ENCODE measurements around the gene LAIR2. TPM values are rescaled to one million over a fixed set of nuclear protein-coding genes. Genes with fewer than 3 reads are reported as not detected.

Gene LAIR2
- total and polyA plus RNA-seq, 2 of the 13 experiments (the other 11 are each of a cell fraction or from before 2014, with no cell fraction given) = 1.3 to 1.9 TPM

DNA sequence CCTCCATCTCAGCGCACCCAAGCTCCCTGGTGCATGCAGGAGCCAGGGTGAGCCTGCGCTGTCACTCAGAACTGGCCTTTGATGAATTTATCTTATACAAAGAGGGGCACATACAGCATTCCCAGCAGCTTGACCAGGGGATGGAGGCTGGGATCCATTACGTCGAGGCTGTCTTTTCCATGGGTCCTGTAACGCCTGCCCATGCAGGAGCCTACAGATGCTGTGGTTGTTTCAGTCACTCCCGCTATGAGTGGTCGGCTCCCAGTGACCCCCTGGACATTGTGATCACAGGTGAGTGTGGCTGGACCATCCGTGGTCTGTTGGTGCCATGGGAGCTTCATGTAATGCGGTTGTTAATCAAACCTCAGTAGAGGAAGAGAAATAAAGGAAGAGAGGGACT, 33.0 kb downstream of the LAIR2 start:
- in situ Hi-C loops (cut with HindIII; ENCODE audit: extremely low pct_ligation_motif_present, low pct_unique_long_range_greater_than_20kb) (no loop called here), intact Hi-C loops (cut with micrococcal nuclease; ENCODE audit: unreplicated experiment) (no loop called here)
- Histone ChIP-seq H3K36me3 (replicated peaks in 1 of 2; ENCODE audit: control insufficient read depth in 1 of 2, insufficient read depth in 2 of 2, low read length in 2 of 2) (no peaks in the 10 kb centered on the region), H3K4me3 (replicated peaks in 1 of 3; ENCODE audit: insufficient read depth in 1 of 3, low read depth in 2 of 3, low read length in 3 of 3) (no peak overlapping the region), H2AFZ (ENCODE audit: low read length) (no peak overlapping the region), H3K9me3 (ENCODE audit: low read length) (no peaks in the 10 kb centered on the region), H3K4me2 (ENCODE audit: low read depth, low read length) (no peak overlapping the region), H3K79me2 (ENCODE audit: insufficient read depth, low read length) (no peaks in the 10 kb centered on the region), H3K27ac (ENCODE audit: extremely low read length, insufficient read depth, low read length) (no peak overlapping the region), H3K27me3 (ENCODE audit: control insufficient read depth in 1 of 2, insufficient read depth in 2 of 2, low read length in 2 of 2) (peaks cover 0 to 16% of the 10 kb centered on the region in 2 experiments; a peak in 3 of 5 replicates), H3K4me1 (ENCODE audit: insufficient read depth, low read length) (no peaks in the 10 kb centered on the region), H4K20me1 (ENCODE audit: insufficient read depth, low read length) (no peaks in the 10 kb centered on the region), H3K9ac (ENCODE audit: insufficient read depth, low read depth, low read length) (no peak overlapping the region)
- 32% methylated on average over 9 of the region's 9 CpGs for WGBS (ENCODE audit: low lambda C conversion rate)
- no peak for DNase-seq (ENCODE audit: low spot score)
- no peak for FAIRE-seq
- ChIA-PET POLR2A (no interaction called here), CTCF (ENCODE audit: low intra/inter-chr PET ratio, low total read pairs) (no interaction called here)
- no peak for ATAC-seq
- TF ChIP-seq GLI4 (CRISPR knock-in tag; IDR thresholded peaks at IDR 0.05; ENCODE audit: borderline replicate concordance) = no peak
- TF ChIP-seq HNF4G (IDR thresholded peaks at IDR 0.05; ENCODE audit: borderline replicate concordance, low read depth, low read length) = no peak
- no peak for TF ChIP-seq HNF4G (CRISPR knock-in tag; IDR thresholded peaks at IDR 0.05; ENCODE audit: borderline replicate concordance, low read depth)
- TF ChIP-seq DMAP1 (CRISPR knock-in tag; IDR thresholded peaks at IDR 0.05) = no peak
- TF ChIP-seq, protein P1, sequence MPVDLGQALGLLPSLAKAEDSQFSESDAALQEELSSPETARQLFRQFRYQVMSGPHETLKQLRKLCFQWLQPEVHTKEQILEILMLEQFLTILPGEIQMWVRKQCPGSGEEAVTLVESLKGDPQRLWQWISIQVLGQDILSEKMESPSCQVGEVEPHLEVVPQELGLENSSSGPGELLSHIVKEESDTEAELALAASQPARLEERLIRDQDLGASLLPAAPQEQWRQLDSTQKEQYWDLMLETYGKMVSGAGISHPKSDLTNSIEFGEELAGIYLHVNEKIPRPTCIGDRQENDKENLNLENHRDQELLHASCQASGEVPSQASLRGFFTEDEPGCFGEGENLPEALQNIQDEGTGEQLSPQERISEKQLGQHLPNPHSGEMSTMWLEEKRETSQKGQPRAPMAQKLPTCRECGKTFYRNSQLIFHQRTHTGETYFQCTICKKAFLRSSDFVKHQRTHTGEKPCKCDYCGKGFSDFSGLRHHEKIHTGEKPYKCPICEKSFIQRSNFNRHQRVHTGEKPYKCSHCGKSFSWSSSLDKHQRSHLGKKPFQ (CRISPR knock-in tag; IDR thresholded peaks at IDR 0.05; ENCODE audit: insufficient replicate concordance) = no peak
- no peak for TF ChIP-seq ZNF607 (CRISPR knock-in tag; IDR thresholded peaks at IDR 0.05; ENCODE audit: borderline replicate concordance)
- no peak for TF ChIP-seq MIER2 (CRISPR knock-in tag; IDR thresholded peaks at IDR 0.05)
- TF ChIP-seq, protein P2, sequence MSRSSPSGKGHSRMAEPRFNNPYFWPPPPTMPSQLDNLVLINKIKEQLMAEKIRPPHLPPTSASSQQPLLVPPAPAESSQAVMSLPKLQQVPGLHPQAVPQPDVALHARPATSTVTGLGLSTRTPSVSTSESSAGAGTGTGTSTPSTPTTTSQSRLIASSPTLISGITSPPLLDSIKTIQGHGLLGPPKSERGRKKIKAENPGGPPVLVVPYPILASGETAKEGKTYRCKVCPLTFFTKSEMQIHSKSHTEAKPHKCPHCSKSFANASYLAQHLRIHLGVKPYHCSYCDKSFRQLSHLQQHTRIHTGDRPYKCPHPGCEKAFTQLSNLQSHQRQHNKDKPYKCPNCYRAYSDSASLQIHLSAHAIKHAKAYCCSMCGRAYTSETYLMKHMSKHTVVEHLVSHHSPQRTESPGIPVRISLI (CRISPR knock-in tag; IDR thresholded peaks at IDR 0.05; ENCODE audit: borderline replicate concordance) = no peak
- TF ChIP-seq ZNF230 (CRISPR knock-in tag; IDR thresholded peaks at IDR 0.05) = no peak
- TF ChIP-seq ZNF569 (CRISPR knock-in tag; IDR thresholded peaks at IDR 0.05; ENCODE audit: borderline replicate concordance) = no peak
- no peak for TF ChIP-seq TRIM24 (CRISPR knock-in tag; IDR thresholded peaks at IDR 0.05)
- no peak for TF ChIP-seq HNRNPK (IDR thresholded peaks at IDR 0.05; ENCODE audit: low read depth, low read length, poor library complexity, severe bottlenecking)
- TF ChIP-seq, protein P3, sequence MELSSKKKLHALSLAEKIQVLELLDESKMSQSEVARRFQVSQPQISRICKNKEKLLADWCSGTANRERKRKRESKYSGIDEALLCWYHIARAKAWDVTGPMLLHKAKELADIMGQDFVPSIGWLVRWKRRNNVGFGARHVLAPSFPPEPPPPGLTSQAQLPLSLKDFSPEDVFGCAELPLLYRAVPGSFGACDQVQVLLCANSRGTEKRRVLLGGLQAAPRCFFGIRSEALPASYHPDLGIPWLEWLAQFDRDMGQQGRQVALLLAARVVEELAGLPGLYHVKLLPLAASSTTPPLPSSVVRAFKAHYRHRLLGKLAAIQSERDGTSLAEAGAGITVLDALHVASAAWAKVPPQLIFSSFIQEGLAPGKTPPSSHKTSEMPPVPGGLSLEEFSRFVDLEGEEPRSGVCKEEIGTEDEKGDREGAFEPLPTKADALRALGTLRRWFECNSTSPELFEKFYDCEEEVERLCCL (CRISPR knock-in tag; IDR thresholded peaks at IDR 0.05; ENCODE audit: borderline replicate concordance) = no peak
- TF ChIP-seq JUND (CRISPR knock-in tag; IDR thresholded peaks at IDR 0.05) = no peak
- no peak for TF ChIP-seq KDM5B (CRISPR knock-in tag; IDR thresholded peaks at IDR 0.05; ENCODE audit: borderline replicate concordance)
- TF ChIP-seq RBFOX2 (IDR thresholded peaks at IDR 0.05; ENCODE audit: low read depth, low read length) = no peak
- BruUV-seq (replicated peaks) = no TSS peak
